HepG2 (cell line): ENCODE data around the gene MRPL50. TPM values are rescaled to one million over a fixed set of nuclear protein-coding genes. Genes with fewer than 3 reads are reported as not detected.
A peak's percentile ranks its signal among the peaks of the same experiment; 100 is the strongest.

Experiments
- GTF3A ChIP-seq: sonication (generic); formaldehyde crosslinking; conservative IDR thresholded peaks from 2 replicates; pipeline ENCODE4 v1.4.0; 2020; ENCODE audit warnings: mild to moderate bottlenecking, missing genetic modification reagents
- HBP1 ChIP-seq: IDR thresholded peaks from 2 replicates; pipeline ENCODE4 v1.6.1; 2016; ENCODE audit warnings: low read depth, control low read depth
- HDAC2 ChIP-seq: sonication (generic); formaldehyde crosslinking; IDR thresholded peaks from 2 replicates; pipeline ENCODE4 v1.4.0; 2020; ENCODE audit warnings: missing genetic modification reagents
- HIC2 ChIP-seq: sonication (generic); formaldehyde crosslinking; IDR thresholded peaks from 2 replicates; pipeline ENCODE4 v1.9.0; 2022; ENCODE audit warnings: low read depth, missing genetic modification reagents
- HMG20B ChIP-seq: conservative IDR thresholded peaks from 2 replicates; pipeline ENCODE4 v1.6.1; 2016; ENCODE audit warnings: missing genetic modification reagents, missing compliant biosample characterization
- MBD4 ChIP-seq: IDR thresholded peaks from 2 replicates; pipeline ENCODE4 v1.6.1; 2012; ENCODE audit warnings: low read length, inconsistent platforms, borderline replicate concordance
- PBX3 ChIP-seq: sonication (generic); formaldehyde crosslinking; IDR thresholded peaks from 2 replicates; pipeline ENCODE4 v1.8.1; 2023; ENCODE audit warnings: missing genetic modification reagents, inconsistent platforms, borderline replicate concordance
- PITX1 ChIP-seq: sonication (generic); formaldehyde crosslinking; IDR thresholded peaks from 2 replicates; pipeline ENCODE4 v1.5.1; 2020; ENCODE audit warnings: mild to moderate bottlenecking, missing genetic modification reagents
- SALL1 ChIP-seq: sonication (generic); formaldehyde crosslinking; IDR thresholded peaks from 2 replicates; pipeline ENCODE4 v1.8.0; 2022; ENCODE audit warnings: mild to moderate bottlenecking, missing genetic modification reagents
- TBL1XR1 ChIP-seq: fragments of 150-350 bp; IDR thresholded peaks from 2 replicates; pipeline ENCODE4 v1.6.1; 2014; ENCODE audit warnings: borderline replicate concordance, low read length; ENCODE audit not compliant: partially characterized antibody
- ZBTB21 ChIP-seq: sonication (generic); formaldehyde crosslinking; IDR thresholded peaks from 2 replicates; pipeline ENCODE4 v1.4.0; 2020; ENCODE audit warnings: missing genetic modification reagents
- ZBTB37 ChIP-seq: sonication (generic); formaldehyde crosslinking; IDR thresholded peaks from 2 replicates; pipeline ENCODE4 v1.4.0; 2020; ENCODE audit warnings: mild to moderate bottlenecking, missing genetic modification reagents
- ZKSCAN1 ChIP-seq: fragments of 150-350 bp; IDR thresholded peaks from 2 replicates; pipeline ENCODE4 v1.6.1; 2014; ENCODE audit warnings: low read length
- ZNF17 ChIP-seq: sonication (generic); formaldehyde crosslinking; IDR thresholded peaks from 2 replicates; pipeline ENCODE4 v1.5.0; 2020; ENCODE audit warnings: mild to moderate bottlenecking, missing genetic modification reagents
- ZNF30 ChIP-seq: sonication (generic); formaldehyde crosslinking; IDR thresholded peaks from 2 replicates; pipeline ENCODE4 v1.5.0; 2020; ENCODE audit warnings: mild to moderate bottlenecking, missing genetic modification reagents
- ZNF543 ChIP-seq: sonication (generic); formaldehyde crosslinking; IDR thresholded peaks from 2 replicates; pipeline ENCODE4 v1.4.0; 2020; ENCODE audit warnings: mild to moderate bottlenecking, missing genetic modification reagents
- polyA plus RNA-seq, 8 experiments: library from polyadenylated mRNA; depleted of rRNA in 3 of 8; stranded (reverse) in 7 of 8; unstranded in 1 of 8; fragments of >200 nt; fragmentation: Illumina TruSeq in 4 of 8; extraction: Trizol in 4 of 8; gene quantifications; 2 replicates each; pipeline versions ENCODE4 v1.2.1 to v1.2.3, GENCODE V29; 2011 to 2016; ENCODE audit warnings: low read depth in 4 of 8, missing spikeins in 1 of 8, mixed read lengths in 1 of 8; ENCODE audit not compliant: insufficient read depth in 1 of 8
- total RNA-seq, 5 experiments: library from RNA; depleted of rRNA; stranded (reverse); fragments of >200 nt; fragmentation: Illumina TruSeq; extraction: Trizol; gene quantifications; 2 replicates each; pipeline ENCODE4 v1.2.3, GENCODE V29; 2016; ENCODE audit warnings: low read depth in 1 of 5
- TF ChIP-seq, protein P1 (sequence below): sonication (generic); formaldehyde crosslinking; IDR thresholded peaks from 2 replicates; pipeline ENCODE4 v1.4.0; 2020; ENCODE audit warnings: mild to moderate bottlenecking, missing genetic modification reagents

MRPL50 gene
- total and polyA plus RNA-seq, 2 of the 13 experiments (the other 11 are each of a cell fraction or from before 2014, with no cell fraction given): 37.1 to 70.0 TPM

GRCh38 chr9:101445353-101446029, 47.1 kb upstream of the MRPL50 start (continued):
- TF ChIP-seq, protein P1, sequence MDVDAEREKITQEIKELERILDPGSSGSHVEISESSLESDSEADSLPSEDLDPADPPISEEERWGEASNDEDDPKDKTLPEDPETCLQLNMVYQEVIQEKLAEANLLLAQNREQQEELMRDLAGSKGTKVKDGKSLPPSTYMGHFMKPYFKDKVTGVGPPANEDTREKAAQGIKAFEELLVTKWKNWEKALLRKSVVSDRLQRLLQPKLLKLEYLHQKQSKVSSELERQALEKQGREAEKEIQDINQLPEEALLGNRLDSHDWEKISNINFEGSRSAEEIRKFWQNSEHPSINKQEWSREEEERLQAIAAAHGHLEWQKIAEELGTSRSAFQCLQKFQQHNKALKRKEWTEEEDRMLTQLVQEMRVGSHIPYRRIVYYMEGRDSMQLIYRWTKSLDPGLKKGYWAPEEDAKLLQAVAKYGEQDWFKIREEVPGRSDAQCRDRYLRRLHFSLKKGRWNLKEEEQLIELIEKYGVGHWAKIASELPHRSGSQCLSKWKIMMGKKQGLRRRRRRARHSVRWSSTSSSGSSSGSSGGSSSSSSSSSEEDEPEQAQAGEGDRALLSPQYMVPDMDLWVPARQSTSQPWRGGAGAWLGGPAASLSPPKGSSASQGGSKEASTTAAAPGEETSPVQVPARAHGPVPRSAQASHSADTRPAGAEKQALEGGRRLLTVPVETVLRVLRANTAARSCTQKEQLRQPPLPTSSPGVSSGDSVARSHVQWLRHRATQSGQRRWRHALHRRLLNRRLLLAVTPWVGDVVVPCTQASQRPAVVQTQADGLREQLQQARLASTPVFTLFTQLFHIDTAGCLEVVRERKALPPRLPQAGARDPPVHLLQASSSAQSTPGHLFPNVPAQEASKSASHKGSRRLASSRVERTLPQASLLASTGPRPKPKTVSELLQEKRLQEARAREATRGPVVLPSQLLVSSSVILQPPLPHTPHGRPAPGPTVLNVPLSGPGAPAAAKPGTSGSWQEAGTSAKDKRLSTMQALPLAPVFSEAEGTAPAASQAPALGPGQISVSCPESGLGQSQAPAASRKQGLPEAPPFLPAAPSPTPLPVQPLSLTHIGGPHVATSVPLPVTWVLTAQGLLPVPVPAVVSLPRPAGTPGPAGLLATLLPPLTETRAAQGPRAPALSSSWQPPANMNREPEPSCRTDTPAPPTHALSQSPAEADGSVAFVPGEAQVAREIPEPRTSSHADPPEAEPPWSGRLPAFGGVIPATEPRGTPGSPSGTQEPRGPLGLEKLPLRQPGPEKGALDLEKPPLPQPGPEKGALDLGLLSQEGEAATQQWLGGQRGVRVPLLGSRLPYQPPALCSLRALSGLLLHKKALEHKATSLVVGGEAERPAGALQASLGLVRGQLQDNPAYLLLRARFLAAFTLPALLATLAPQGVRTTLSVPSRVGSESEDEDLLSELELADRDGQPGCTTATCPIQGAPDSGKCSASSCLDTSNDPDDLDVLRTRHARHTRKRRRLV: no peak
- TF ChIP-seq HMG20B (CRISPR knock-in tag) (no peak), ZBTB21 (no peak), ZNF543 (no peak), ZNF17 (CRISPR knock-in tag) (no peak), HDAC2 (peak; percentile 56; the same call in 1 of the 2 replicates), MBD4 (0 out of 2 replicates have a peak, but pooled peaks have one; percentile 27), SALL1 (CRISPR knock-in tag) (no peak; the same call in 1 of the 2 replicates), HIC2 (CRISPR knock-in tag) (no peak), ZKSCAN1 (no peak), TBL1XR1 (no peak), GTF3A (no peak), ZNF30 (CRISPR knock-in tag) (no peak), ZBTB37 (no peak), HBP1 (CRISPR knock-in tag) (peak; percentile 77; the same call in 1 of the 2 replicates), PBX3 (no peak), PITX1 (peak; percentile 50)
